Right renal pelvis (tissue), 4 donors: ENCODE data around the gene PTPN18. TPM values are rescaled to one million over a fixed set of nuclear protein-coding genes. Genes with fewer than 3 reads are reported as not detected.
"Not testable (repeated sequence)": the region's sequence is repeated elsewhere in the genome, so short reads cannot be mapped to it uniquely, and the experiment has no call there.

Experiments used
- DNase-seq, 4 donors: peaks; one replicate each; pipeline ENCODE4 v3.0.0-alpha.2; 2013; ENCODE audit warnings: low read depth in 4 of 4, low spot score in 3 of 4, missing footprints in 1 of 4
- polyA plus RNA-seq, 4 donors: library from polyadenylated mRNA; unstranded; fragments of 120-200 nt; gene quantifications; one replicate each; pipeline ENCODE4 v1.2.1, GENCODE V29; 2013; ENCODE audit not compliant: insufficient read length in 4 of 4

The PTPN18 gene, protein sequence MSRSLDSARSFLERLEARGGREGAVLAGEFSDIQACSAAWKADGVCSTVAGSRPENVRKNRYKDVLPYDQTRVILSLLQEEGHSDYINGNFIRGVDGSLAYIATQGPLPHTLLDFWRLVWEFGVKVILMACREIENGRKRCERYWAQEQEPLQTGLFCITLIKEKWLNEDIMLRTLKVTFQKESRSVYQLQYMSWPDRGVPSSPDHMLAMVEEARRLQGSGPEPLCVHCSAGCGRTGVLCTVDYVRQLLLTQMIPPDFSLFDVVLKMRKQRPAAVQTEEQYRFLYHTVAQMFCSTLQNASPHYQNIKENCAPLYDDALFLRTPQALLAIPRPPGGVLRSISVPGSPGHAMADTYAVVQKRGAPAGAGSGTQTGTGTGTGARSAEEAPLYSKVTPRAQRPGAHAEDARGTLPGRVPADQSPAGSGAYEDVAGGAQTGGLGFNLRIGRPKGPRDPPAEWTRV
- 10 to 100 TPM; 25.9 to 37.9 (median 30.2) TPM for polyA plus RNA-seq

DNA sequence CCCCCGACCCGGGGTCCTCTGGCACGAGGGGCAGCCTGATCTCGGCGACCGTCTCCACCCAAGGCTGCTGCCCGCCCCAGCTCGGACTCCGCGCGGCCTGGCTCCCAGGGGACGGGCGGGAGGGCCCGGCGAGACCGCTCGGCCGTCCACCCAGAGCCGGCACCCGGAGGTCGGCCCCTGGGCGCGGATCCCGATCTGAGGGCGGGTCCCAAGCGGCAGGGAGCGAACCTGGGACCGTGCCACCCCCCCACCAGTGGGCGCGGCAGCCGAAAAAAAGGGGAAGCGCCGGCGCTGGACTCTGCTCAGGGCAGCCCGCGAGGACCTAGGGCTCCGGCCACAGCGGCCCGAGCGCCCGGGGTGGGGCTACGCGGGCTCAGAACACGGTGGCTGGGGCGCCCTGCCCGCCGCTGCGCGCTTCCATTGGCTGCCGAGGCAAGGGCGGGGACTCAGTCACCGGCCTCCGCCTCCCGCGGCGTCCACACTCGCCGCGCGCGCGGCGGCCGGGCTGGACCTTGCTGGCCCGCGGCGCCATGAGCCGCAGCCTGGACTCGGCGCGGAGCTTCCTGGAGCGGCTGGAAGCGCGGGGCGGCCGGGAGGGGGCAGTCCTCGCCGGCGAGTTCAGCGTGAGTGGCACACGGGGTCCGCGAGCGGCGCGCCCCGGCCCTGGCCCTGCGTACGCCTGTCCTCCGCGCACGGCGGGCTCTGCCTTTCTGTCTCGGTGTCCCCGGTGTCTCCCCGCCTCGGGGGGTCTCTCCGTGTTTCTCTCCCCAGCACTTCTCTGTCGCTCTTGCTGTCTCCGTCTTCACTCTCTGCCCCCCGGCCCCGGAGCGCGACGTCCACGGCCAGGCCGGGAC, at the start of gene PTPN18:
Gene PTPN18 (plus strand): TSS at position 479 of the 854 bp plus-strand sequence. CDS start 52 bp downstream, at position 531.
- peak in 3 of 4 donors; percentile 63 to 72 (median 69) for DNase-seq

DNA sequence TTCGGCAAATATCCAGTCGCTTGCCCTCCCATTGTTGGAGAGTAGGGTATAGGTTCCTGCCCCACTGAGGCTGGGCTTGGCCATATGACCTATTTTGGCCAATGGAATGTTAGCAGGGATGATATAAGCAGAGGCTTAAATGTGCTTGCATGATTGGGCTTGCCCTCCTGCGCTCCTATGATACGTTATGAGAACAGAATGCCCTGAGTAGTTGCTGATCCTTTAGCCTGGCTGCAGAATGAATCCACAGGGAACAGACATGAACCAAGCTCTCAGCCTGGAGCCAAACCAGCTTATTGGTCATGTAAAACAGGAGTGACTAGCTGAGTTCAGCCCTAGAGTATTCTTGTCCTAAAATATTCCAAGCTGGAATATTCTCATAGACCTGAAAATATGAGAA, 48.0 kb upstream of the PTPN18 start:
- no peak for DNase-seq

DNA sequence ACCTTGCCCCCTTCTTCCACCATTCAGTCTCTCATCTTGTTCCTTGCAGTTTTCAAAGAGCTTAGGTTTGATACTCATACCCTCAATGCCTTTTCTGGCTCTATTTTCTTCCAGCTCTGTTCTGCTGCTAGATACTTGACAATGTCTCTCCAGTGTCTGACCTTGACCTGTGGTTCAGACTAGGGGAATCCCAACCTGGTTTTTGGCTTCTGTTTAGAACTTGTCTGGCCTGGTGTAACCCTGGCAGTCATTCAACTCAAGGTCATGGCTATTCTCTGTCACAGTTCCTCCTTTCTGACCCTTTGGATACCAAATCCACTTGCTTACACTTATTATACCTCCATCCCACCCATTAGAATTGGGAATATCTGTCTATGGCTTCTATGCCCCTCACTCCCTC, 45.0 kb upstream of the PTPN18 start:
- DNase-seq, result no peak

DNA sequence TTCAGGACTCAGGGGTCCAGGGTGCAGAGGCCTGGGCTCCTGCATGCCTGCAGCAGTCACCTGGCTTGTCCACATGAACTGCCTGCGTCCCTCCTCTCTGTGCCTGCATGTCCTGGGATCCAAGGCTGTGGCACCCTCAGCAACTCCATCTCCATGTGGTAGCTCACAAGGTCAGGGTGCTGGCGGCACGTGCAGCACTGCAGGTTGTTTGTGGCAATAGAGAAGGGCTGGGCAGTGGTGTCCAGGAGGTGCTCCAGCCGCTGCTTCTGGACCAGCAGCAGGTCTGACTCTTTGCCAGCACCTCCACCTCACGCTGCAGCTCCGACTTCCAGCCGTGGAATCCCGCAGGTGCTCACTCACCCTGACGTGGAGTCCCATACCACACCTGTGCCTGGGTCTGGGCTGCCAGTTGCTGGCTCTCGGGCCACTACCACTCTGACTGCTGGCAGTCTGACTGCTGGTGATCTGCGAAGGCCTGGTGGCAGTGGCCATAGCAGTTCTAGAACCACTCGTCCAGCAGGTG, 42.0 kb upstream of the PTPN18 start:
- DNase-seq, result no peak

DNA sequence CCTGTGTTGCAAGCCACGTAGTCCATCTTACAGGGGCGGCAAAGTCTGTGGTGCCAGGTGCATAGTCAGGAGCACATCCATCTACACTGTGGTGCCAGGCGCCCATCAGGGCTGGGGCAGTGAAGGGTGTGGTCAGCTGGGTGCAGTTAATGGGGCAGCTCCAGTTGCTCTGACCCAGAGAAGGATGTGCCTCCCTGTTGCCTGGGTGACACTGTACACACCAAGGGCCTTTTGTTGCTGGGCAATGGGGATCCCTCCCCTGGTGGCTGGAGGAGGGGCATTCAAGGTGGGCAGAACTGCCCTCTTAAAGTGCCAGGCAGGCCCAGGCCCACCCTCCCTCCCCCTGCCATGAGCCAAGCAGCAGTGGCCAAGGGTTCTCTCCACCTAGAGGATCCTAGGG, 41.5 kb upstream of the PTPN18 start:
- no peak for DNase-seq

DNA sequence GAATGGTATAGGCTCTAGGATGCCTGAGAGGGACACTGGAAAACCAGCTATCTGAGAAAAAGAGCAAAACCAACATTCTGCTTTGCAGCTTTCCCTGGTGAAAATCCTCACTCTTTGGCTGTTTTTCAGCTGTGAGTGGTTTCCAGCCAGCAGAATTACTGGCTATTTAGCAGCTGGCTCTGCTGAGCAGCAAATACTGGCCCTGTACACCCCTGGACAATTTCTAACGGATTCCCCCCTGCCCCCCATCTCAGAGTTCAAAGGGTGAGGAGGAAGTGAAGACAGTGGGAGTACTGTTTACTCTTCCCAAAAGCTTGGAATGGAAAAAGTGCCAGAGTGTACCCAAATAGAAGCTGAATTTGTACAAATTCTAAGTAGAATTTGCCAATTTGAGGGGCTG, 39.3 kb upstream of the PTPN18 start:
- no peak for DNase-seq

DNA sequence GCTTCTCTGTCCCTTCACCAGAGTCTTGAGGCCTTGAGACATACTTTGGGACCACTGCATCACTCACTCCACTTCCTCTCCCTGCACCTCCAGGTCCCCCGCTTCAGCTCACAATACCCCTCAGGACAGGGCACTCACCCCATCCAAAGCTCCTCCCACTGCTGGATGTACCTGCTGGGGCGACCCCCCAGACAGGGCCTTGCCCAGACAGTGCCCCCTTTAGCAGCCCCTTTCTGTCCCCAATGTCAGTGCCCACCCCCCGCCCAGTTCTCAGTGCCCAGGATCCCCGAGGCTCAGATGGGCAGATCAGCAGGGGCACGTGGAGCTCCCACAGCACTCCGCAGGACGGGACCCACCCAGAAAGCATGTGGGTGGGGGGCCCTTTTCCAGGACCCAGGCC, 37.0 kb upstream of the PTPN18 start:
- DNase-seq, result no peak

DNA sequence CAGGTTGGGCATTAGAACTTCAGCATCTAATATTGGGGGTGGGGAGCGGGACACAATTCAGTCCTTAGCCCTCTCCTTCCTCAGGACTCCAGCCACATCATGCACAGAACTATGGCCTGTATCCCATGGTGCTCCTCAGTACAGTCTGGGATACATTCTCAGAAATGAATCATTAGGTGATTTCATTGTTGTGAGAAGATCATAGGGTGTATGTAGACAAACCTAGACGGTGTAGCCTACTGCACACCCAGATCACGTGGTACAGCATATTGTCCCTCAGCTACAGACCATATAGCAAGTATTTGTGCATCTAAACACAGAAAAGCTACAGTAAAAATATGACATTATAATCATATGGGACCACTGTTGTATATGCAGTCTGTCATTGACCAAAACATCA, 36.3 kb upstream of the PTPN18 start:
- DNase-seq, result no peak

DNA sequence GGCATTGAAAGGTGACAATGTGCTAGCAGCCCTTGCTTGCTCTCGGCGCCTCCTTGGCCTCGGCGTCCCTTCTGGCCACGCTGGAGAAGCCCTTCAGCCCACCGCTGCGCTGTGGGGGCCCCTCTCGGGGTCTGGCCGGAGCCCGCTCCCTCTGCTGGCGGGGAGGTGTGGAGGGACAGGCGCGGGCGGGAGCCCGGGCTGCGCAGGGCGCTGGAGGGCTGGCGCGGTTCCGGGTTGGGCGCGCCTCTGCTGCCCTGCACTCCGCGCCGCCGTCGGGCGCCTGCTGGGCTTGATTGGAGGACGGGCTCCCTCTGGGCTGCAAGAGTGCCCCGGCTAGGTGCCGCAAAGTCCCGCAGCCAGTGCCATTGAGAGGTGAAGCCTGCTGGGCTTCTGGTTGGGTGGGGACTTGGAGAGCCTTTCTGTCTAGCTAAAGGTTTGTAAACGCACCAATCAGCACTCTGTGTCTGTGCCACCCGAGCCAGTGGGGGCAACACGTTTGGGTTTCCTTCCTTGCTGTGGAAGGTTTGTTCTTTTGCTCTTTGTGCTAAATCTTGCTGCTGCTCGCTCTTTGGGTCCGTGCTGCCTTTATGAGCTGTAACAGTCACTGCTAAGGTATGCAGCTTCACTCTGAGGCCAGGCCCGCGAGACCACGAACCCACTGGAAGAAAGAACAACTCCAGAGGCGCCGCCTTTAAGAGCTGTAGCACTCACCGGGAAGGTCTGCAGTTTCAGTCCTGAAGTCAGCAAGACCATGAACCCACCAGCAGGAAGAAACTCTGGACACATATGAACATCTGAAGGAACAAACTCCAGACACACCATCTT, 27.9 kb upstream of the PTPN18 start:
- DNase-seq, result no peak

DNA sequence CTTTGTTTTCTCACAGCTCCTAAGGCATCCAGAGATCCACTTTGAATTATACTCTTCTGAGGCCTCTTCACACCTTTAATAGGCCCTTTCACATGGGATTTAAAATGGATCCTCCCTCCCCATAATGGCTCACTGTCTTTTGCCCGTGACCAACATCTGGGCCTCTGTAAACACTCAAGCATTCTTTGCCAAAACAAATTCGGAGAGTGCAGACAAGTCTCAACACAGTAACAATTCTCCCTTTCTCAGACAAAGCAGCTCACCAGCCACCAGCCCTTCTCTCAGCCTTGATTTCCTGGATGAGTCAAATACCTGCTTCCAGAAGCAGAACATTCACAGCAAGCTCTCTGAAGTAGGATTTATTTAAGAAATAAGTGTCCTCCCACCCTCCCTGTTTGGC, 27.1 kb upstream of the PTPN18 start:
- DNase-seq, result no peak

DNA sequence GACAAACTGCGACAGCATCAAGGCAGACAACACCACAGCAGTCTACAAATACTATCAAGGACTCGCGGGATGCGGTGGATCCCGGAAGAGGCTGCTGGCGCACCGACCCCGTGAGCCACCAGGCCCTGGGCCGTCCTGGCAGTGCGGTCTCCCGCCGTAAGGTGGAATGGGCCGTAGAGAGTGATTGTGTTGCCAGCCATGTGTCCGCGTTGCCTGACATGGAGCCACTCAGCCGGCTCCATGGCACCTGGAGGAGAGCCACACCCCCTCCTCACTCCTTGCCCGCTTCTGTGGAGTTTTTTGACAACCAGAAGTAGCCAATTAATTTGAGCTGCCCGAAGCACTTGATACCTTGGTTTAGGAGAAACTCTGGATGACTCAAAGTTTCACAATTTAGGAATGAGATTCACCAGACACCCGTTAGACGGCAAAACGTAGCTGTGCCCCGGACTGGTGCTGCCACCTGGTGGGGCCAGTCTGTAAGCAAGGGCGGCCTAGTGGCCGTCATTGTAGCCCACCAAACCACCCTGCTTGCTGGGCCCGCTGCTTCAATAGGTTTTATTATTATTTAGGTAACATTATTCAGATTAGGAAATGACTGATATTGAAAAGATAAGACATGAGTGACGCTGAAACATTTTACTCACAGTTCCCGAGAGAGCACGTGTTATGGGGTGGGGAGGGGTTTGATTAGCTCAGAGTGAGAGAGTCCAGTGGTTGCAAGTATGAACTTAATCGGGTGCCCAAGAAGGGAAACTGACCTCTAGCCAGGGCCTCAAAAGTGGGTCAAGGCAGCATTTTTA, 23.4 kb upstream of the PTPN18 start:
- DNase-seq, result peak in 2 of 4 donors; percentile 53 to 66

DNA sequence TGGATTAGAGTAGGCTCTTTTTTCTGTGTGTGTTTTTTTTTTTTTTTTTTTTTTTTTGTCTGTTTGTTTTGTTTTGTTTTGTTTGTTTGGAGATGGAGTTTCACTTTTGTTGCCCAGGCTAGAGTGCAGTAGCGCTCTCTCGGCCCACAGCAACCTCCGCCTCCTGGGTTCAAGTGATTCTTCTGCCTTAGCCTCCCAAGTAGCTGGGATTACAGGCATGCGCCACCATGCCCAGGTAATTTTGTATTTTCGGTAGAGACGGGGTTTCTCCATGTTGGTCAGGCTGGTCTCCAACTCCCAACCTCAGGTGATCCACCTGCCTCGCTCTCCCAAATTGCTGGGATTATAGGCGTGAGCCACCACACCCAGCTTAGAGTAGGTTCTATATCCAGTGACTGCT, 22.6 kb upstream of the PTPN18 start:
- DNase-seq, result not testable (repeated sequence)

DNA sequence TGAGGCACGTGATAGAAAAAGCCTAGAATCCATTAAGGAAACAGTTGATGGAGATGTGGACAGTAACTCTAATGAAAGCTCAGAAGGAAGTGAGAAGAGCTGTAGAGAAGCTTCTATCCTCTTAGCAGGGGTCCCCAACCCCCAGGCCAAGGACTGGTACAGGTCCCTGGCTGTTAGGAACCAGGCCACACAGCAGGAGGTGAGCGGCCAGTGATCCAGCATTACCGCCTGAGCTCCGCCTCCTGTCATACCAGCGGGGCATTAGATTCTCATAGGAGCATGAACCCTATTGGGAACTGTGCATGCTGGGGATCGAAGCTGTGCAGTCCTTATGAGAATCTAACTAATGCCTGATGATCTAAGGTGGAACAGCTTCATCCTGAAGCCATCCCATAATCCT, 21.8 kb upstream of the PTPN18 start:
- DNase-seq, result no peak

DNA sequence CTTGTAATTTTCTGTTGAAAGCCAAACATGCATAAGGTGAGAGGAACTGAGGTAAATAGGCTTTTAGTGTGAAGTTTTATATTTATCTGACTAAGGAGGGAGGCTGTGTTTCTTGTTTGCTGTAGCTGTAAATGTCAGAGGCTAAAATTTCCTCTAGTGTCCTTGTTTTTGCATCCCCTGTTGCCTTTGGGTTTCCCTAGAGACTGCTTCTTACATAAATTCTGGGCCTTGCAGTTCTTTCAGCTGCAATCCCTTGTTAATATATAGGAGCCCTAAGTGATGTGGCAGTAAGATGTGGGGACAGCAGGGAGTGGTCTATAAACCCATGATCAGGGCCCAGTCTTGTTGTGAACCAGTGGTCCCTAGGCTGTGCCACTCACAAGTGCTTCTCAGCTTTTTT, 20.6 kb upstream of the PTPN18 start:
- DNase-seq, result no peak

DNA sequence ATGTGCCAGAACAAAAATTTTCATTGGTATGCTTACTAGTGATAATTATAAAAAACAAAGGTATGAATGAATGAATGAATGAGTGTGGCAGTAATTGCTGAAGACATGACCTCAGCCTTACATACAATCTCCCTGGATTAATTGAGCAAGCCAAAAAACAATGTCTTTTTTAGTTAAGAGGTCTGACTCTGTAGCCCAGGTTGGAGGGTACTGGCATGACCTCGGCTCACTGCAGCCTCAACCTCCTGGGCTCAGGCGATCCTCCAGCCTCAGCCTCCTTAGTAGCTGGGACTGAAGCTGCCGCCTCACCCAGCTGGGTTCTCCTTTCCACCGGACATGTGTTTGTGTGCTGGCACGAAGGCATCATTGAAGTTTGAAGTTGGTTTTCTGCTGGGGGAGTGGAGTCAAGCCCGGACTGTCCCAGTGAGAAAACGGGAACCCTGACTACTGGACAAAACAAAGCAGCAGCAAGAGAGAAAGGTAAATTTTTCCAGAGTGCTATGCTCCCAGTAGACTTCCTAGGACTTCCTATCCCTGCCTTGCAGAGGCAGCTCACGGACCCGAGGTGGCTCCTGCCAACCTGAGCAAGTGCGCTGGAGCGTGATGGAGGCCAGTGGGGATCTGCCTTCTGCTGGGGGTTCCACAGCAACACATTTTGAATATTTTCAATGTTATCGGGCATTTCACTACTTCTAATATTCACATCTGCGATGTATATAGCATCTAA, 19.5 kb upstream of the PTPN18 start:
- no peak for DNase-seq

DNA sequence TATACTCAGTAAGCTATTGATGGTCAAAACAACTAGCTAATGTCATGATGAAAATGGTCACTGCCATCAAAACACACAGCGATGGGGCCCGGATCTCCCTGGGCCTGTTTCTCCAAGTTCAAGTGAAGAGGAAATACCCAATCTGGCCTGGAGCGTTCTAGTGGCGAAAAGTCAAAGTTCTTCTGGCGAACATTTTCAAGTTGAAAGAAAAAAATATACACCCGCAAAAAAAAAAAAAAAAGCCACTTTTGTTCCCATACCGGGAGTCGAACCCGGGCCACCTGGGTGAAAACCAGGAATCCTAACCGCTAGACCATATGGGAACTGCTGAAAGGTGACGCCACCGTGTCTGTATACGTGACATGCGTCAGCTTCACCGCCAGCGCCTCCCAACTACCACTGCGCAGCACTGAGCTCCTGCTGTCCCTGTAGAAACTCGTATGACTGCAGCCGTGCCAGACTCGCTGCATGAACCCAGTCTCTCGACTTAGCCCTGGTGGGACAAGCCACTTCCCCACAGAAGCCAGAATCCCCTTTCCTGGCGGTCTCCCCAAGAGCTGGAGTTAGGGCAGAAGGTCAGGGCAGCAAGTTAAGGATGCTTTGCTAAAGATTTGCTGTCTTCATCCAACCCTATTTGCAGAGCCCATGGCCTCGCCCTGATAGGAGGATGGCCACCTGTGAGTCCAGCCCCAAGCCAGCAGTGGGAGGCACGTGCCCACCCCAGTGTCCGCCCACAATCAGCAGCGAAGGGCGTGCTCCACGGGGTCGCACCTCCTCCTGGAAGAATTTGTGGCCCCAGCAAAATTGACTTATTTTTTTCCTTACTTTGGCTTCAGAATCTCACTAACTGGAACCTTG, 18.8 kb upstream of the PTPN18 start:
- DNase-seq, result peak; percentile 77 to 90 (median 82)

DNA sequence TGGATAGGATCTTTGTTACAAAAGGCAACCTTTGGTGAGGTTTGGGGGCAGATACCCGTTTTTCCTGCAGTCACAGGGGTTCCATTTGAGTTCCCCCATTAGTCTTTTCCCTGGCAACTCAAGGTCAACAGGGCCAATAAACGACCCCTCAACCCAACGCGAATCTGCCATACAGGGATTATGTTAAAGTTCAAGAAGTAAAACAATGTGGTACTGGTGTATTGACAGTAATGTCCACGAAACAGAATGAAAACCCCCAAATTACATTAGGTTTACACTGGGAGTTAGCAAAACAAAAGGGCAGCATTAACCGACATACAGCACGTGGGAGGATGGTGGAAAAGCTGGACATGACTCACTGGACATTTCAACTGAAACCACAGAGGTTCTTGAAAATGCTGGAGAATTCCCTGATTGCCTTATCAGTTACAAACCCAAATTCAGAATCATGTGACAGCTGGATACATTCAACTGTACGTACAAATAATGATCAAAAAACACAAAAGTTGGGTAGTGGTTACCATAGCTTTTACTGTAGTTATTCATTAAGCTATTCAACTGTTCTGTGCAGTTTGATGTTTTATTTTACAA, 18.0 kb upstream of the PTPN18 start:
- no peak for DNase-seq
